VCaP (cell line): ENCODE results near the gene FAM236D.
"Not testable (repeated sequence)": the region's sequence is repeated elsewhere in the genome, so short reads cannot be mapped to it uniquely, and the experiment has no call there.

Source experiments
- H3K27ac ChIP-seq: fragments of 450-650 bp; 2 replicates; pipeline ENCODE4 v1.5.1; 2017

FAM236D gene

DNA sequence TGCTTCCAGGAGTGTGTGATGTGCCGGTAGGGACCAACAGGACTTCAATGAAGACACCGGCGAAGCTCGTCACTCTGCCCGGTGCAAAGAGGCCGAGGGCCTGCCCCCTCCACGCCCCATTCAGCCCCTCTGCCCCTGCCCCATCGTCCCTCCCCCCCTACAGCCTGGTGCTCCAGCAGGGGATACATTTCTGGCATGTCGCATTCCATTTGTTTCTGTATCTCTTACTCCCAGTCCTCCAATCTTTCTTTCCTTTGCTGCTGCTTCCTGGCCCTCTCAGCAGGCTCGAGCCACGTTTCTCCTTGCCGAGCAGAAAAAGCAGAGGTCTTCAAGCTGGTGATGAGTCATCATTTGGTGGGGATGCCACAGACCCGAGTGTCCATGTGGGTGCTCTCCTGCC lies at the start of gene FAM236D:
FAM236D (minus strand) TSS at position 101 of the 400 bp plus-strand sequence; CDS start at position 1, 100 bp downstream.
- not testable (repeated sequence) for H3K27ac ChIP-seq

DNA sequence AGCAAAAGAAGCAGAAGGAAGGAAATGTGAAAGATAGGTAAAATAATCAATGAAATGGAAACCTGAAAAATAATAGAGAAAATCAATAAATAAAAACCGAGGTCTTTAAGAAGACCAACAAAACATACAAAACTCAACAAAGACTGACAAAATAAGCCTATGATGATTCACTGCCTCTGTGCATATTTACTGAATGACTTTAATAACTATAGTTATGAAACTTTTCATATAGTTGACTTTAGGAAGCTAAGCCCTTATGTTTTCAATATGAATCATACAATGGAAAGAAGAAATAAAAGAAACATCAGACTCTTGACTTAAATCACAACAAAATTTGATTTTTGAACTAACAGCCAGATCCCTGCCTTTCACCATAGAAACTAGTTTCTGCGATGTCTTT lies 29.5 kb upstream of the FAM236D start:
- H3K27ac ChIP-seq = not testable (repeated sequence)

DNA sequence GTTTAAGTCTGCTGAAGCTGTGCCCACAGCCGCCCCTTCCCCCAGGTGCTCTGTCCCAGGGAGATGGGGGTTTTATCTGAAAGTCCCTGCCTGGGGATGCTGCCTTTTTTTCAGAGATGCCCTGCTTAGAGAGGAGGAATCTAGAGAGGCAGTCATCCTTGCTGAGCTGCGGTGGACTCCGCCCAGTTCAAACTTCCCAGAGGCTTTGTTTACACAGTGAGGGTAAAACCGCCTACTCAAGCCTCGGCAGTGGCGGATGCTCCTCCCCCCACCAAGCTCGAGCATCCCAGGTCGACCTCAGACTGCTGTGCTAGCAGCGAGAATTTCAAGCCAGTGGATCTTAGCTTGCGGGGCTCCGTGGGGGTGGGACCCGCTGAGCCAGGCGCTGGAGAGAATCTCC lies 22.7 kb upstream of the FAM236D start:
- H3K27ac ChIP-seq = not testable (repeated sequence)

DNA sequence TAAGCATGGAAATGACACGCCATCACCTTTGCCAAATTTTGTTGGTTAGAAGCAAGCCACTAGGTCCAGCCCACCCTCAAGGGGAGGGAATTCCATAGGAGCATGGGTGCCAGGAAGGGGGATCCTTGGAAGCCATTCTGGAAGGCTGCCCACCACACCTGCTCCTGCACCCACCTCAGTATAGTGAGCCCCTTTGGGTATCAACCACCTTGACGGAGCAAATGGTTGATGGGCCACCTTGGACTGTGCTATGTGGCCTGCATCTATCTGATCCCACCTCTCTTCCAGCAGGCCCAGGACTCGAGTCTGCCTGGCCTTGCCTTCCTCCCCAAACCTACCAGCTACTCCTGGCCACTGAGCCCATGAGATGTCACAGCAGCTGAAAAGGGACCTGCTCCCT lies 17.6 kb downstream of the FAM236D start:
- not testable (repeated sequence) for H3K27ac ChIP-seq

DNA sequence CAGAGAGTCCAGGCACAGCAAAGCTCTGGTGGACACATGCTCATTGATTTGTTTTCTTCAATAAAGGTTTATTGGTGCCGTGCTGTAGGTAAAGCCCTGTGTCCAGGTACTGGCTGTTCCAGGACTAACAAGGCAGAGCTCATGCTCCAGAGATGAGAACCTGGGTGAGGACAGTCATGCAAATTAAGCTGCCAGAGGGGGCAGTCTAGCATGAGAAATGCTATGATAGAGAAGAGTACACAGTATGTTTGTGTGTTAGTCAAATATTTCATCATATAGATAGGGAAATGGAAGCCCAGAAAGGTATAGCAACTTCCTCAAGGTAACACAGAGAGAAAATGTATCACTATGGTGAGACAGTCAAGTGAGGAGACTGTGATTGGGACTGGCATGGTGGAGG lies 19.9 kb downstream of the FAM236D start:
- not testable (repeated sequence) for H3K27ac ChIP-seq

DNA sequence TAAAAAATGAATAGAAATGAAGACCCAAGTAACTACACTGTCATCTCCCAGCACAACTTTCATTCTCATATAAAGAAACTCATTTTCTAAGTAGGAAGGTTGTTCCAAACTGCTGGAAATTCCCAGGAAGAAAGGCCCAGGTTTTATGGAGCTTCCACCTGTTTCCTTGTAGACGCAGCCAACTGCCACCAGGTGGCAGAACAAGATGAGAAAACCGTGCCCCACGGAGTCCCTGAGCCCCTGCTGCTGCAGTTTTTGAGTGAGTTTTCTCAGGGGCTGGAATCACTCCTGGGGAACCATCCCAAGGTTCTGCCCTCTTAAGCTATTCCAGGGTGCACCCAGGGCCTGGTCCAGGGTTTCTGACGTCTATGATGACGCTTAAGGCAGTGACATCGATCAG lies 24.0 kb downstream of the FAM236D start:
- not testable (repeated sequence) for H3K27ac ChIP-seq

DNA sequence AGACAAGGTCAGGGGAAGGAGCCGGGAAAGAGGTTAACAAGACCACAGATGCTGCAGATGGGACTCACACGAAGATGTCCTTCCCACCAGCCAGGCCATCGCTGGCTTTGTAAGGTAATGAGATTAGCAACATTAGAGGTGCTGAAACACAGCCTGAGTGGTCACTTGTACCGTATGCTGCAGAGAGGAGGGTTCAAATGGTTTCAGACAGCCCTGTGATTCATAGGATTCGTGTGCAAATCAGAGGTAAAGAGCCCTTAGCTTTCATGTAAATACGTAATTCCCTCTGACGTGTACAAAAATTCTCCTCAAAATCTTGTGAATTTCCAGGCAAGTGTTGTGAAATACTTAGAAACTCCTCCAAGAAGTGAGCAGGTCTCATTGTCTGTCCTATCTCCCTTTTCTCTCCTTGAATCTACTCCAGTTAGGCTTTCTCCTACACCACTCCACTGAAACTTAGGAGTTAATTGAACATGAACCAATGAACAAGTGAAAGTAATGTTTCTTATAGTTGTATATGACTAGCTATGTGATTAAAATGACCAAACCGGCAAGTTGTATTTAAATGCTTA lies 24.6 kb downstream of the FAM236D start:
- H3K27ac ChIP-seq = not testable (repeated sequence)

DNA sequence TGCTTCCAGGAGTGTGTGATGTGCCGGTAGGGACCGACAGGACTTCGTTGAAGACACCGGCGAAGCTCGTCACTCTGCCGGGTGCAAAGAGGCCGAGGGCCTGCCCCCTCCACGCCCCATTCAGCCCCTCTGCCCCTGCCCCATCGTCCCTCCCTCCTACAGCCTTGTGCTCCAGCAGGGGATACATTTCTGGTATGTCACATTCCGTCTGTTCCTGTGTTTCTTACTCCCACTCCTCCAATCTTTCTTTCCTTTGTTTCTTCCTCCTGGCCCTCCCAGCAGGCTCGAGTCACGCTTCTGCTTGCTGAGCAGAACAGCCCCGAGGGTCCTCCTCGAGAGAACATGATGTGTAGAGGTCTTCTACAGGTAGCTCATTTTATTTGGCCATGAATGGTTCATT lies 25.4 kb downstream of the FAM236D start, which contains the start of gene FAM236B:
FAM236B (minus strand) TSS at position 101 of the 400 bp plus-strand sequence; CDS start at position 1, 100 bp downstream.
- not testable (repeated sequence) for H3K27ac ChIP-seq

DNA sequence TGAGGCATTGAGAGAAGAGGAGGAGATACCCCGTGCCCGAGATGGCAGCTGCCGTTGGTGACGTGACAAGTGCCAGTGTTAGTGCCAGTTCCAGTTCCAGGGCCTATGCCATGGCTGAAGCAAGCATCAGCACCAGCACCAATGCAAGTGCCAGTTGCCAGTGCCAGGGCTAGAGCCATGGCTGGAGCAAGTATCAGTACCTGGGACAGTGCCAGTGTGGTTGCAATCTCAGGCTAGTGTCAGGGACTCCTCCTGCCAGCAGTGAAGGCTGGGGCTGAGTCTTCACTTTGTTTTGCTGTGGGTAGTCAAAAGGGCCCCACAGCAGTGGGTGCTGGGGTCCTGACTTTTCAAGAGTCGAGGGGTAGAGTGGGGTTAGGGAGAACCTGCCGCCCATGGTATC lies 29.9 kb downstream of the FAM236D start:
- not testable (repeated sequence) for H3K27ac ChIP-seq

DNA sequence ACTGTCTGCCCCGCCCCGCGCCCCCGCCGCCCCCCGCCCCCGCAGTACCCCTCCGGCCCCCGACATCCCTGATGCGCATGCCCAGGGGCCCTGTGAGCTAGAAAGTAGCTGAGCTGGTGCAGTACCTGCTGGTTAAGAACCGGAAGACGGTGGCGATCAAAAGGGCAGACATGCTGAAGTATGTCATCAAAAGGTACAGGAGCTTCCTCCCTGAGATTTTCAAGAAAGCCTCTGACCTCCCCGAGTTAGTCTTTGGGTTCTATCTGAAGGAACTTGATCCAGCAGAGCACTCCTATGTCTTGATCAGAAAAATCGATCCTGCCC lies 30.6 kb downstream of the FAM236D start:
- H3K27ac ChIP-seq = not testable (repeated sequence)

DNA sequence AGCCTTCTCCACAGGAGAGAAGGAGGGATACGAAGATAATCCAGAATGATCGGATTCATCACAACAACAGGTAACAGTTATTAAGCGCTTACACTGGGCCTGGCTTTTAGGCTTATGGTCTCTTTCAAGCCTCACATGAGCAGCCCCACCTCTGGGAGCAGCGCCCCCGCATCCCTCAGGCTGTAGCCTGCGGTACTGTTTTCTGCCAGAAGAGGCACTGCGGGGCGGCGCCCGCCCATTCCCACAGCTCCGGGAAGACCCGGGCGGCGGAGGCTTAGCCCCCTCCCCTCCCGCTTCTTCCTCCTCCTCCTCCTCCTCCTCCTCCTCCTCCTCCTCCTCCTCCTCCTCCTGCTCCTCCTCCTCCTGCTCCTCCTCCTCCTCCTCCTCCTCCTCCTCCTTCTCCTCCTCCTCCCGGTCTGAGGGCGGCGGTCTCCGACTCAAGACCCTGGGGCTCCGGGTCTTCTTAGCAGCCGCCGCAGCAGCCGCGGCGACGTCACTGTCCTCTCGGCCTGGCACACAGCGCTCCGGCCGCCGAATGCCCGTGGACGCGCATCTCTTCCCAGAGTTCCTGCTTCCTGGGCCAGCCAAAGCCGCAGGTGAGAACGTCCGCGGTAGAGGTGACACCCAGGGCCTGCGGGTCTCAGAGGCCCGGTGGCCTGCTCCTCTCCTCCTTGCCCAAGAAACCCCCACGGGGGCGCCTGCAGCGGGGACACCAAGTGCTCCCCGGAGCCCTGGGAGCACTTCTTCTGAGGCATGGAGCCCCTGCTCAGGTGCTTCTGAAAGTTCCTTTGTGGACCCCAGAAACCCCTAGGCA lies 31.1 kb downstream of the FAM236D start, which contains the start of gene DMRTC1B:
DMRTC1B (plus strand) TSS at position 238 of the 814 bp plus-strand sequence. CDS start 68,246 bp downstream, outside the sequence.
- not testable (repeated sequence) for H3K27ac ChIP-seq

DNA sequence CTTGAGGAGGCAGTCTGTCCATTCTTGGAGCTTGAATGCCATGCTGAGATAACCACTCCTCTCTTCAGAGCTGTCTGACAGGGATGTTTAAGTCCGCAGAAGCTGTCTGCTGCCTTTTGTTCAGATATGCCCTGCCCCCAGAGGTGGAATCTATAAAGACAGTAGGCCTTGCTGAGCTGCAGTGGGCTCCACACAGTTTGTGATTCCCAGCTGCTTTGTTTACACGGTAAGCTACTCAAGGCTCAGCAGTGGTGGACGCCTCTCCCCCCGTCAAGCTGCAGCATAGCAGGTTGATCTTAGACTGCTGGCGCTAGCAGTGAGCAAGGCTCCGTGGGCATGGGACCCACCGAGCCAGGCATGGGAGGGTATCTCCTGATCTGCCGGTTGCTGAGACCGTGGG lies 47.6 kb downstream of the FAM236D start:
- H3K27ac ChIP-seq = not testable (repeated sequence)
